Mammary epithelial cell (primary cell): Measurements from ENCODE around the gene CYSLTR1.

Experiments used
- CTCF ChIP-seq, 2 donors: IDR thresholded peaks in 1 of 2; conservative IDR thresholded peaks in 1 of 2; 2 replicates each; pipeline ENCODE4 v1.5.1; 2011 to 2012; ENCODE audit warnings: inconsistent platforms in 2 of 2, low read length in 2 of 2, mild to moderate bottlenecking in 2 of 2, control low read depth in 1 of 2, low read depth in 1 of 2; ENCODE audit not compliant: insufficient read depth in 1 of 2; ENCODE audit errors: extremely low read depth in 1 of 2
- EZH2 ChIP-seq: IDR thresholded peaks from 2 replicates; pipeline ENCODE4 v1.6.1; 2012; ENCODE audit warnings: low read length, inconsistent platforms, borderline replicate concordance

- TF ChIP-seq EZH2 (no peak), CTCF (conservative IDR thresholded peaks at IDR 0.05 in 1 of 2, IDR thresholded peaks at IDR 0.05 in 1 of 2; ENCODE audit: extremely low read depth in 1 of 2, insufficient read depth in 1 of 2, low read depth in 1 of 2, low read length in 2 of 2) (no peak)
Observed at GRCh38 chrX:78331708-78332107, 4.3 kb upstream of the CYSLTR1 start.
